IMR-90 (cell line): ENCODE data around the gene CMSS1. TPM values are rescaled to one million over a fixed set of nuclear protein-coding genes. Genes with fewer than 3 reads are reported as not detected.

Experiments
- ATAC-seq: fragments of 200-7000 bp; cut with Tn5 transposase; 2 replicates; pipeline ENCODE4 v1.9.1; 2020; ENCODE audit warnings: low read depth, mild to moderate bottlenecking, moderate library complexity
- BruUV-seq: library from RNA; stranded (reverse); fragments of 400-500 nt; replicated peaks from 2 replicates; lab custom pipeline; 2021; lab: Mats Ljungman, UMichigan
- CTCF ChIA-PET: fragments of 300-600 bp; formaldehyde crosslinking; extraction: SDS; loops from one replicate; lab custom pipeline; 2021; ENCODE audit warnings: antibody characterized with exemption; lab: Yijun Ruan, JAX
- POLR2A ChIA-PET: fragments of 300-600 bp; sonication (Branson Sonifier 250); formaldehyde crosslinking; loops from one replicate; lab custom pipeline; 2022; ENCODE audit warnings: antibody characterized with exemption; ENCODE audit not compliant: unreplicated experiment; lab: Charles Lee
- DNase-seq: peaks from one replicate; pipeline ENCODE4 v3.0.0; 2013
- H2AFZ ChIP-seq: replicated peaks from 2 replicates; pipeline ENCODE3; 2013; ENCODE audit warnings: low read length, mild to moderate bottlenecking; ENCODE audit not compliant: poor library complexity
- H2AK5ac ChIP-seq: 2 replicates; pipeline ENCODE4 v1.6.1; 2013; ENCODE audit warnings: low read depth, low read length, inconsistent platforms
- H2AK9ac ChIP-seq: replicated peaks from 2 replicates; pipeline ENCODE3; 2013; ENCODE audit warnings: mild to moderate bottlenecking, low read depth, low read length, moderate library complexity; ENCODE audit not compliant: poor library complexity
- H2BK120ac ChIP-seq: 2 replicates; pipeline ENCODE4 v1.6.1; 2013; ENCODE audit warnings: low read depth, low read length, inconsistent platforms
- H2BK15ac ChIP-seq: 3 replicates; pipeline ENCODE4 v1.6.1; 2013; ENCODE audit warnings: low read depth, low read length, inconsistent platforms
- H2BK20ac ChIP-seq: 2 replicates; pipeline ENCODE4 v1.6.1; 2013; ENCODE audit warnings: low read depth, mild to moderate bottlenecking, inconsistent platforms, low read length, moderate library complexity
- H2BK5ac ChIP-seq: 2 replicates; pipeline ENCODE4 v1.6.1; 2013; ENCODE audit warnings: mild to moderate bottlenecking, low read depth, low read length, inconsistent platforms; ENCODE audit not compliant: poor library complexity, severe bottlenecking
- H3K14ac ChIP-seq: replicated peaks from 2 replicates; pipeline ENCODE4 v1.6.1; 2013; ENCODE audit warnings: low read depth, low read length, inconsistent platforms
- H3K18ac ChIP-seq: 2 replicates; pipeline ENCODE4 v1.6.1; 2013; ENCODE audit warnings: low read depth, low read length, control low read depth
- H3K23ac ChIP-seq: 2 replicates; pipeline ENCODE4 v1.6.1; 2013; ENCODE audit warnings: low read depth, low read length, inconsistent platforms
- H3K27ac ChIP-seq: 2 replicates; pipeline ENCODE4 v1.5.1; 2013; ENCODE audit warnings: mild to moderate bottlenecking, control low read depth, low read length; ENCODE audit not compliant: insufficient read depth
- H3K27me3 ChIP-seq: 2 replicates; pipeline ENCODE4 v1.6.1; 2013; ENCODE audit warnings: low read length; ENCODE audit not compliant: control insufficient read depth, insufficient read depth
- H3K36me3 ChIP-seq: 2 replicates; pipeline ENCODE4 v1.6.1; 2013; ENCODE audit warnings: low read length, mixed read lengths; ENCODE audit not compliant: control insufficient read depth, insufficient read depth
- H3K4ac ChIP-seq: 2 replicates; pipeline ENCODE4 v1.6.1; 2013; ENCODE audit warnings: low read depth, low read length, inconsistent platforms
- H3K4me1 ChIP-seq: 2 replicates; pipeline ENCODE4 v1.6.1; 2013; ENCODE audit warnings: low read length, mixed read lengths; ENCODE audit not compliant: control insufficient read depth, insufficient read depth
- H3K4me2 ChIP-seq: 2 replicates; pipeline ENCODE4 v1.6.1; 2013; ENCODE audit warnings: low read depth, mild to moderate bottlenecking, control low read depth, low read length, moderate library complexity
- H3K4me3 ChIP-seq: 2 replicates; pipeline ENCODE4 v1.5.1; 2013; ENCODE audit warnings: low read depth, mild to moderate bottlenecking, control low read depth, low read length, moderate library complexity; ENCODE audit not compliant: insufficient read depth
- H3K56ac ChIP-seq: 2 replicates; pipeline ENCODE4 v1.6.1; 2013; ENCODE audit warnings: low read length, inconsistent platforms; ENCODE audit not compliant: insufficient read depth; ENCODE audit errors: extremely low read depth
- H3K79me1 ChIP-seq, 2 experiments: 2 replicates each; pipeline ENCODE4 v1.6.1; 2013; ENCODE audit warnings: low read length in 2 of 2, inconsistent platforms in 1 of 2, low read depth in 1 of 2
- H3K9ac ChIP-seq: 2 replicates; pipeline ENCODE4 v1.6.1; 2013; ENCODE audit warnings: low read depth, low read length, control low read depth
- H3K9me1 ChIP-seq: 2 replicates; pipeline ENCODE4 v1.6.1; 2013; ENCODE audit warnings: low read length, inconsistent platforms; ENCODE audit not compliant: insufficient read depth
- H3K9me3 ChIP-seq: 2 replicates; pipeline ENCODE4 v1.6.1; 2013; ENCODE audit warnings: low read length; ENCODE audit not compliant: control insufficient read depth, insufficient read depth
- H4K20me1 ChIP-seq: 2 replicates; pipeline ENCODE4 v1.6.1; 2013; ENCODE audit warnings: low read length, inconsistent platforms; ENCODE audit not compliant: insufficient read depth
- H4K5ac ChIP-seq: 2 replicates; pipeline ENCODE4 v1.6.1; 2013; ENCODE audit warnings: mild to moderate bottlenecking, low read depth, low read length, control low read depth
- H4K8ac ChIP-seq, 2 experiments: 2 replicates each; pipeline ENCODE4 v1.6.1; 2013; ENCODE audit warnings: low read depth in 2 of 2, low read length in 2 of 2, control low read depth in 1 of 2, inconsistent platforms in 1 of 2
- H4K91ac ChIP-seq: 2 replicates; pipeline ENCODE4 v1.6.1; 2013; ENCODE audit warnings: low read depth, low read length, inconsistent platforms; ENCODE audit not compliant: insufficient read depth
- BHLHE40 ChIP-seq: fragments of 150-350 bp; IDR thresholded peaks from 2 replicates; pipeline ENCODE4 v1.6.1; 2016; ENCODE audit warnings: mild to moderate bottlenecking, low read depth, low read length
- CEBPB ChIP-seq: IDR thresholded peaks from 2 replicates; pipeline ENCODE4 v1.6.1; 2012; ENCODE audit warnings: low read depth, low read length, improper control_type of control experiment
- CHD1 ChIP-seq: IDR thresholded peaks from 2 replicates; pipeline ENCODE4 v1.6.1; 2012; ENCODE audit warnings: low read depth, low read length, improper control_type of control experiment
- ELK1 ChIP-seq: fragments of 150-350 bp; IDR thresholded peaks from 2 replicates; pipeline ENCODE4 v1.6.1; 2016; ENCODE audit warnings: low read depth, mild to moderate bottlenecking, low read length, moderate library complexity, borderline replicate concordance
- FOS ChIP-seq: fragments of 150-350 bp; IDR thresholded peaks from 2 replicates; pipeline ENCODE4 v1.6.1; 2016; ENCODE audit warnings: low read depth, low read length
- MAFK ChIP-seq: IDR thresholded peaks from 2 replicates; pipeline ENCODE4 v1.6.1; 2012; ENCODE audit warnings: low read depth, low read length, improper control_type of control experiment
- MAZ ChIP-seq: IDR thresholded peaks from 2 replicates; pipeline ENCODE4 v1.6.1; 2012; ENCODE audit warnings: low read depth, mild to moderate bottlenecking, low read length, improper control_type of control experiment, moderate library complexity, borderline replicate concordance
- MXI1 ChIP-seq: IDR thresholded peaks from 2 replicates; pipeline ENCODE4 v1.6.1; 2012; ENCODE audit warnings: low read depth, mild to moderate bottlenecking, low read length, moderate library complexity, borderline replicate concordance
- NFE2L2 ChIP-seq: fragments of 150-350 bp; IDR thresholded peaks from 2 replicates; pipeline ENCODE4 v1.6.1; 2016; ENCODE audit warnings: low read depth, mild to moderate bottlenecking, low read length
- POLR2A ChIP-seq: IDR thresholded peaks from 2 replicates; pipeline ENCODE4 v1.6.1; 2012; ENCODE audit warnings: mild to moderate bottlenecking, low read depth, low read length
- RAD21 ChIP-seq: IDR thresholded peaks from 2 replicates; pipeline ENCODE4 v1.6.1; 2012; ENCODE audit warnings: low read length, improper control_type of control experiment
- RCOR1 ChIP-seq: IDR thresholded peaks from 2 replicates; pipeline ENCODE4 v1.6.1; 2012; ENCODE audit warnings: mild to moderate bottlenecking, low read length, improper control_type of control experiment; ENCODE audit not compliant: insufficient replicate concordance
- RFX5 ChIP-seq: IDR thresholded peaks from 2 replicates; pipeline ENCODE4 v1.8.0; 2012; ENCODE audit warnings: low read depth, mild to moderate bottlenecking, low read length, moderate library complexity
- SMC3 ChIP-seq: fragments of 150-350 bp; IDR thresholded peaks from 2 replicates; pipeline ENCODE4 v1.6.1; 2016; ENCODE audit warnings: low read depth, mild to moderate bottlenecking, antibody characterized with exemption, low read length, moderate library complexity
- USF2 ChIP-seq: fragments of 150-350 bp; IDR thresholded peaks from 2 replicates; pipeline ENCODE4 v1.6.1; 2017; ENCODE audit warnings: mild to moderate bottlenecking, antibody characterized with exemption, low read length, low read depth
- dilution Hi-C: fragments of 300-500 bp; cut with HindIII; formaldehyde crosslinking; loops from one replicate; pipeline ENCODE4 v1.14.3; 2018; ENCODE audit warnings: low sequenced_read_pairs; ENCODE audit not compliant: unreplicated experiment
- in situ Hi-C: fragments of 300-500 bp; cut with MboI; formaldehyde crosslinking; loops from 3 replicates; pipeline ENCODE4 v1.14.3; 2019; ENCODE audit warnings: low sequenced_read_pairs, inconsistent platforms, mixed read lengths
- intact Hi-C: fragments of 100-400 bp; cut with micrococcal nuclease; formaldehyde crosslinking; loops from 2 replicates; pipeline ENCODE4 v1.10.0; 2022
- polyA plus RNA-seq, 3 experiments: library from polyadenylated mRNA; depleted of rRNA; stranded (reverse); fragments of >200 nt; gene quantifications; 2 replicates each; pipeline ENCODE4 v1.2.3, GENCODE V29; 2012; ENCODE audit warnings: low replicate concordance in 1 of 3
- total RNA-seq: library from RNA; depleted of rRNA; stranded (reverse); fragments of >200 nt; gene quantifications from 2 replicates; pipeline ENCODE4 v1.2.3, GENCODE V29; 2012
- TF ChIP-seq, protein P1 (sequence below): conservative IDR thresholded peaks from 2 replicates; pipeline ENCODE4 v1.5.1; 2012; ENCODE audit warnings: mild to moderate bottlenecking, low read depth, low read length, improper control_type of control experiment

The CMSS1 gene
- total and polyA plus RNA-seq, 2 of the 4 experiments (the other 2 are of a cell fraction) = 12.5 to 13.6 TPM

- Histone ChIP-seq H3K27me3 (no peaks in the 10 kb centered on the region), H2BK120ac (no peak overlapping the region), H2AFZ (no peak overlapping the region), H4K91ac (no peak overlapping the region), H3K14ac (no peak overlapping the region), H3K56ac (no peak overlapping the region), H4K8ac (no peak overlapping the region), H3K9me1 (no peaks in the 10 kb centered on the region), H4K5ac (no peak overlapping the region), H3K9me3 (peaks cover 5% of the 10 kb centered on the region), H3K27ac (no peak overlapping the region), H3K4me1 (peaks cover 5% of the 10 kb centered on the region), H4K20me1 (no peaks in the 10 kb centered on the region), H3K79me1 (no peaks in the 10 kb centered on the region), H2BK20ac (no peak overlapping the region), H2BK5ac (no peak overlapping the region), H3K9ac (no peak overlapping the region), H2AK5ac (no peak overlapping the region), H2BK15ac (no peak overlapping the region), H2AK9ac (no peak overlapping the region), H3K4me2 (no peak overlapping the region), H3K23ac (no peak overlapping the region), H3K36me3 (no peaks in the 10 kb centered on the region), H3K4me3 (no peak overlapping the region), H3K18ac (no peak overlapping the region), H3K4ac (no peak overlapping the region)
- intact Hi-C loops (no loop called here), in situ Hi-C loops (no loop called here), dilution Hi-C loops (no loop called here)
- ATAC-seq = no peak
- ChIA-PET POLR2A (interaction anchor here (0.6 kb wide), 1 partner anchor 115 kb away, joined by 3 read pairs; no protein-coding TSS in a partner anchor), CTCF (no interaction called here)
- no TSS peak for BruUV-seq
- TF ChIP-seq NFE2L2 (no peak), RCOR1 (no peak), MAZ (no peak), CEBPB (no peak), ELK1 (no peak), USF2 (no peak), RAD21 (no peak), SMC3 (no peak), MAFK (no peak), BHLHE40 (no peak), CHD1 (no peak), RFX5 (no peak), MXI1 (no peak), FOS (no peak), POLR2A (no peak)
- TF ChIP-seq, protein P1, sequence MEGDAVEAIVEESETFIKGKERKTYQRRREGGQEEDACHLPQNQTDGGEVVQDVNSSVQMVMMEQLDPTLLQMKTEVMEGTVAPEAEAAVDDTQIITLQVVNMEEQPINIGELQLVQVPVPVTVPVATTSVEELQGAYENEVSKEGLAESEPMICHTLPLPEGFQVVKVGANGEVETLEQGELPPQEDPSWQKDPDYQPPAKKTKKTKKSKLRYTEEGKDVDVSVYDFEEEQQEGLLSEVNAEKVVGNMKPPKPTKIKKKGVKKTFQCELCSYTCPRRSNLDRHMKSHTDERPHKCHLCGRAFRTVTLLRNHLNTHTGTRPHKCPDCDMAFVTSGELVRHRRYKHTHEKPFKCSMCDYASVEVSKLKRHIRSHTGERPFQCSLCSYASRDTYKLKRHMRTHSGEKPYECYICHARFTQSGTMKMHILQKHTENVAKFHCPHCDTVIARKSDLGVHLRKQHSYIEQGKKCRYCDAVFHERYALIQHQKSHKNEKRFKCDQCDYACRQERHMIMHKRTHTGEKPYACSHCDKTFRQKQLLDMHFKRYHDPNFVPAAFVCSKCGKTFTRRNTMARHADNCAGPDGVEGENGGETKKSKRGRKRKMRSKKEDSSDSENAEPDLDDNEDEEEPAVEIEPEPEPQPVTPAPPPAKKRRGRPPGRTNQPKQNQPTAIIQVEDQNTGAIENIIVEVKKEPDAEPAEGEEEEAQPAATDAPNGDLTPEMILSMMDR = no peak
- no peak for DNase-seq
Measured at GRCh38 chr3:100155590-100155989, 337.9 kb downstream of the CMSS1 start.
